ENCODE results near the gene DPYSL5.

The DPYSL5 gene

DNA sequence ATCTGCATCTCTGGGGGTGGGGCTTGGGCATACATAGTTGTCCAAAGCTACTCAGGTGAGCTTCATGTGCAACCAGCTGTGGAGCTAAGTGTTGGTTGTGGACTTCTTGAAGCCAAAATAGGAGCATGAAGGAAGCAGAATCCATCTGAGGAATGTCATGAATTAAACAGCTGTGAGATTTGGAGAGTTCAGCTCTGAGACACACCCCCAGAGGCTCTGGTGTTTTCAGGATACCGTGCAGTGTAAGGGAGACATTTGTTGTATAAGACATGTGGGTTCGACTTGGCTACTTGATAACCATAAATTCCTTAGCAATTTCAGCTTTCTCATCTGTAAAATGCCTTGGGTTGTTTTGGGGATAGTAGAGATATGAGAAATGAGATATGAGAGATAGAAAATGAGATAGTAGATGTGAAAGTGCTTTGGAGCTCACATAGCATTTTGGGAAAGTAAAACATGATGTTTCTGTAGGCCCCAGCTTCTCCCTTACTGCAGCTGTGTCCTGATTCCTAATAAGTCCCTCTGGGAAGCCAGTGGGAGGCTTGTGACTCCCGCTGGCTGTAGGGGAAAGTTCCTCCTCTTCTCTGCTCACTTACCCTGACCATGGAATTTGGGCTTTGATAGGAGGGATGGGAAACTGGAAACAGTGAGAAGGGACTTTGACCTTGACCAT, 50.0 kb downstream of the DPYSL5 start:
- H3K9me2 ChIP-seq (ENCODE audit: low read depth, low read length): no peaks in the 10 kb centered on the region
- H3F3A ChIP-seq (ENCODE audit: insufficient read depth, low read length): no peaks in the 10 kb centered on the region
- no peaks in the 10 kb centered on the region for H4K20me1 ChIP-seq (ENCODE audit: insufficient read depth, low read length)
- H3K9ac ChIP-seq (ENCODE audit: low read length): no peak overlapping the region
- H3K9me3 ChIP-seq (ENCODE audit: low read length): no peaks in the 10 kb centered on the region
- no peaks in the 10 kb centered on the region for H3K79me2 ChIP-seq (ENCODE audit: insufficient read depth, low read length)
- no peaks in the 10 kb centered on the region for H3K4me1 ChIP-seq (ENCODE audit: insufficient read depth, low read length, severe bottlenecking)
- no peak overlapping the region for H3K4me2 ChIP-seq (ENCODE audit: low read length)
- 0 out of 2 replicates have a peak, but pooled peaks cover 3% of the 10 kb centered on the region for H3K27me3 ChIP-seq (ENCODE audit: insufficient read depth, low read length)
- no peaks in the 10 kb centered on the region for H3K36me3 ChIP-seq (ENCODE audit: insufficient read depth, low read length)
- H3K4me3 ChIP-seq (ENCODE audit: low read depth, low read length, poor library complexity, severe bottlenecking): no peak overlapping the region
- no peak overlapping the region for H3K27ac ChIP-seq (ENCODE audit: low read depth, low read length, poor library complexity, severe bottlenecking)
- no peak for TF ChIP-seq EZH2 (IDR thresholded peaks at IDR 0.05; ENCODE audit: borderline replicate concordance, low read length)
- TF ChIP-seq, protein P1, sequence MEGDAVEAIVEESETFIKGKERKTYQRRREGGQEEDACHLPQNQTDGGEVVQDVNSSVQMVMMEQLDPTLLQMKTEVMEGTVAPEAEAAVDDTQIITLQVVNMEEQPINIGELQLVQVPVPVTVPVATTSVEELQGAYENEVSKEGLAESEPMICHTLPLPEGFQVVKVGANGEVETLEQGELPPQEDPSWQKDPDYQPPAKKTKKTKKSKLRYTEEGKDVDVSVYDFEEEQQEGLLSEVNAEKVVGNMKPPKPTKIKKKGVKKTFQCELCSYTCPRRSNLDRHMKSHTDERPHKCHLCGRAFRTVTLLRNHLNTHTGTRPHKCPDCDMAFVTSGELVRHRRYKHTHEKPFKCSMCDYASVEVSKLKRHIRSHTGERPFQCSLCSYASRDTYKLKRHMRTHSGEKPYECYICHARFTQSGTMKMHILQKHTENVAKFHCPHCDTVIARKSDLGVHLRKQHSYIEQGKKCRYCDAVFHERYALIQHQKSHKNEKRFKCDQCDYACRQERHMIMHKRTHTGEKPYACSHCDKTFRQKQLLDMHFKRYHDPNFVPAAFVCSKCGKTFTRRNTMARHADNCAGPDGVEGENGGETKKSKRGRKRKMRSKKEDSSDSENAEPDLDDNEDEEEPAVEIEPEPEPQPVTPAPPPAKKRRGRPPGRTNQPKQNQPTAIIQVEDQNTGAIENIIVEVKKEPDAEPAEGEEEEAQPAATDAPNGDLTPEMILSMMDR (IDR thresholded peaks at IDR 0.05; ENCODE audit: low read length): no peak
- H2AFZ ChIP-seq (ENCODE audit: low read length): no peak overlapping the region

DNA sequence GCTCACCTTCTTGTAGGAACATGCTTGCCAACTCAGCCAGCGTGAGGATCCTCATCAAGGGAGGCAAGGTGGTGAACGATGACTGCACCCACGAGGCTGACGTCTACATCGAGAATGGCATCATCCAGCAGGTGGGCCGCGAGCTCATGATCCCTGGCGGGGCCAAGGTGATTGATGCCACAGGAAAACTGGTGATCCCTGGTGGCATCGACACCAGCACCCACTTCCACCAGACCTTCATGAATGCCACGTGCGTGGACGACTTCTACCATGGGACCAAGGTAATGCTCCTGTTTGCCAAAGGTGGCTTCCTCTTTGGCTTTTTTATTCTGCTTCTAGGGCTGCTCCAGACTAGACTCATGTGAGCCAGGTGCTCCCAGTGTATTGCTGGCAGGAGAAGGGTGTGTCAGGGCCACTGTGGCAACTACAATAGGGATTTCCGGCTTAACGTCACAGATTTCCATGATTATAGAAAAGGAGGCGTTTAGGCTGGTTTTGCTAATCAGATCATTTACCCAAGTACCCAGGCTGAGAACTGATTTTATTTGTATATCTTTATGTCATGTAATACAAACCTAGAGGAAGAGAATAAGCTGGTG, 50.6 kb downstream of the DPYSL5 start:
- Histone ChIP-seq H3K79me2 (ENCODE audit: insufficient read depth, low read length) (no peaks in the 10 kb centered on the region), H3K27me3 (ENCODE audit: insufficient read depth, low read length) (0 out of 2 replicates have a peak, but pooled peaks cover 3% of the 10 kb centered on the region), H3K9ac (ENCODE audit: low read length) (no peak overlapping the region), H3K27ac (ENCODE audit: low read depth, low read length, poor library complexity, severe bottlenecking) (no peak overlapping the region), H3K36me3 (ENCODE audit: insufficient read depth, low read length) (no peaks in the 10 kb centered on the region), H3F3A (ENCODE audit: insufficient read depth, low read length) (no peaks in the 10 kb centered on the region), H3K9me2 (ENCODE audit: low read depth, low read length) (no peaks in the 10 kb centered on the region), H3K4me3 (ENCODE audit: low read depth, low read length, poor library complexity, severe bottlenecking) (no peak overlapping the region), H3K9me3 (ENCODE audit: low read length) (no peaks in the 10 kb centered on the region), H2AFZ (ENCODE audit: low read length) (no peak overlapping the region), H4K20me1 (ENCODE audit: insufficient read depth, low read length) (no peaks in the 10 kb centered on the region), H3K4me1 (ENCODE audit: insufficient read depth, low read length, severe bottlenecking) (no peaks in the 10 kb centered on the region), H3K4me2 (ENCODE audit: low read length) (no peak overlapping the region)
- TF ChIP-seq, protein P1 (IDR thresholded peaks at IDR 0.05; ENCODE audit: low read length): no peak
- no peak for TF ChIP-seq EZH2 (IDR thresholded peaks at IDR 0.05; ENCODE audit: borderline replicate concordance, low read length)

DNA sequence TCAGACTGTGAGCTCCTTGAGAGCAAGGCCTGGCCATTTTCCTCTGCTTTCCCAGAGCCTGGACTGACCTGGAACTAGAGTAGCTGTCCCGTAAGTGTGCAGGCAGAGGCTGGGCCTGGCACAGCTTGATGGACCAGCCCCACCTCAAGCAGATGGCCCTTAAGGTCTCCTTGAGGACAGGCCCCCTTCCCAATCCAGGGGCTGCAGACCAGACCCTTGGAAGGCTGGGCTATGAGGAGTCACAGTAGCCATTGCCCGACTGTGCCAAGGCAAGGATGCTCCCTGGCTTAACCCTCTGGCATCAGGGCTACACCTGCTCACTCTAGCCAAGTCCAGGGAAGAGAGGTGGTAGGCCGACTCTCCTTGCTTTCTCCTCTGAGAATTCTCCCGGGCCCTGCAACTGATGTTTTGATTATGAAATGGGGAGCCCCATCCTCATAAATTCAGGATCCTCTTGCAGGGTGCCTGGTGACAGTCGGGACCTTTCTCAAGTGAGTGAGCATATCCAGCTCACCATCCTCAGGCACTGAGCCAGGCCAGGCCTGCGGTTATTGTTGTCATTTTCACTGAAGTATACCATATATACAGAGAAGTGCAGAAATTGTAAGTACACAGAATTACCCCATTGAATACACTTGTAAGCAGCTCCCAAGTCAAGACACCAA, 51.7 kb downstream of the DPYSL5 start:
- H3K27ac ChIP-seq (ENCODE audit: low read depth, low read length, poor library complexity, severe bottlenecking): no peak overlapping the region
- no peak overlapping the region for H2AFZ ChIP-seq (ENCODE audit: low read length)
- H3K9me3 ChIP-seq (ENCODE audit: low read length): no peaks in the 10 kb centered on the region
- H3K9ac ChIP-seq (ENCODE audit: low read length): no peak overlapping the region
- no peak for TF ChIP-seq EZH2 (IDR thresholded peaks at IDR 0.05; ENCODE audit: borderline replicate concordance, low read length)
- TF ChIP-seq, protein P1 (IDR thresholded peaks at IDR 0.05; ENCODE audit: low read length): no peak
- no peaks in the 10 kb centered on the region for H3K79me2 ChIP-seq (ENCODE audit: insufficient read depth, low read length)
- H3K9me2 ChIP-seq (ENCODE audit: low read depth, low read length): no peaks in the 10 kb centered on the region
- H3K4me3 ChIP-seq (ENCODE audit: low read depth, low read length, poor library complexity, severe bottlenecking): no peak overlapping the region
- 0 out of 2 replicates have a peak, but pooled peaks cover 3% of the 10 kb centered on the region for H3K27me3 ChIP-seq (ENCODE audit: insufficient read depth, low read length)
- H3K4me2 ChIP-seq (ENCODE audit: low read length): no peak overlapping the region
- no peaks in the 10 kb centered on the region for H3K4me1 ChIP-seq (ENCODE audit: insufficient read depth, low read length, severe bottlenecking)
- H4K20me1 ChIP-seq (ENCODE audit: insufficient read depth, low read length): no peaks in the 10 kb centered on the region
- H3K36me3 ChIP-seq (ENCODE audit: insufficient read depth, low read length): no peaks in the 10 kb centered on the region
- H3F3A ChIP-seq (ENCODE audit: insufficient read depth, low read length): no peaks in the 10 kb centered on the region
